Heart left ventricle (tissue), 13 donors: ENCODE measurements around the gene MC1R.

Experiments used
- CTCF ChIP-seq, 12 donors: fragments of 200-600 bp; sonication (generic) in 4 of 12; IDR thresholded peaks; one replicate each; pipeline versions ENCODE4 v1.5.0 to v1.8.0; 2018 to 2022; ENCODE audit warnings: antibody characterized with exemption in 12 of 12, mild to moderate bottlenecking in 5 of 12
- POLR2A ChIP-seq, 2 donors: fragments of 450-650 bp; IDR thresholded peaks; one replicate each; pipeline ENCODE4 v1.6.1; 2017; ENCODE audit warnings: antibody characterized with exemption in 2 of 2, mild to moderate bottlenecking in 2 of 2, moderate library complexity in 2 of 2
- donor health status: ischemic (EF 13 %, LVEDD 7.1; RV severe dilation, severe dysfunction).
- donor health status: DM: no; HTN: yes; CAD: no.
- donor health status: DM: no; HTN: no; CAD: no.
- donor health status: ischemic (EF 25% LVEDD 6.9; RV normal size, moderate dysfunction).
- donor health status: ischemic (EF 25% LVEDD 5.7; RV mildly dilated, moderate dysfunction).
- donor health status: ischemic (EF 35%, LVEDD 5.7; RV mildly dilated, moderate dysfunction).
- donor health status: nonischemic (EF 11% LVEDD 7.7; RV severe dilation, severe dysfunction).
- donor health status: DM: yes; HTN: yes; CAD: no.
- donor health status: PGD.
- donor health status: ischemic (EF 29% LVEDD 5.4; RV normal size, mild dysfunction).
- donor health status: nonischemic (EF 23%, LVEDD 6.1; RV moderate dilation, normal function).

GRCh38 chr16:89958596-89958995 lies 39.9 kb downstream of the MC1R start:
- TF ChIP-seq CTCF (IDR thresholded peaks at IDR 0.05) (no peak), POLR2A (IDR thresholded peaks at IDR 0.05) (no peak)
